OCI-LY3 (cell line): ENCODE measurements around the gene FDXR.

Experiments used
- H2AFZ ChIP-seq: fragments of 200-600, 300-600 bp; shearing (Covaris generic); 2 replicates; pipeline ENCODE4 v1.6.0; 2014; ENCODE audit warnings: antibody characterized with exemption, low read depth, low read length
- H3K27ac ChIP-seq: fragments of 200-600, 300-600 bp; sonication (generic); 2 replicates; pipeline ENCODE4 v1.5.1; 2014; ENCODE audit warnings: mild to moderate bottlenecking, low read length, moderate library complexity, mixed read lengths
- H3K27me3 ChIP-seq: fragments of 200-600, 300-600 bp; sonication (generic); 2 replicates; pipeline ENCODE4 v1.6.1; 2014; ENCODE audit warnings: low read depth, low read length, mixed read lengths
- H3K36me3 ChIP-seq: fragments of 200-600, 300-600 bp; sonication (generic); replicated peaks from 2 replicates; pipeline ENCODE3; 2014; ENCODE audit warnings: low read depth, low read length, mixed read lengths
- H3K4me1 ChIP-seq: fragments of 300-600, 200-600 bp; sonication (generic); 2 replicates; pipeline ENCODE4 v1.6.1; 2014; ENCODE audit warnings: low read length, mixed read lengths
- H3K4me2 ChIP-seq: fragments of 200-600, 300-600 bp; sonication (generic); 2 replicates; pipeline ENCODE4 v1.6.1; 2014; ENCODE audit warnings: low read length, mixed read lengths
- H3K4me3 ChIP-seq: fragments of 300-600, 200-600 bp; sonication (generic); 2 replicates; pipeline ENCODE4 v1.5.1; 2014; ENCODE audit warnings: antibody characterized with exemption, mild to moderate bottlenecking, low read length, moderate library complexity
- H3K79me2 ChIP-seq: fragments of 300-600, 200-600 bp; shearing (Covaris generic); 2 replicates; pipeline ENCODE4 v1.6.1; 2014; ENCODE audit warnings: mild to moderate bottlenecking, low read length, mixed read lengths
- H3K9ac ChIP-seq: fragments of 300-600, 200-600 bp; shearing (Covaris generic); 2 replicates; pipeline ENCODE4 v1.6.0; 2014; ENCODE audit warnings: mild to moderate bottlenecking, low read length, moderate library complexity
- H3K9me3 ChIP-seq: fragments of 200-600, 300-600 bp; shearing (Covaris generic); 2 replicates; pipeline ENCODE4 v1.6.1; 2014; ENCODE audit warnings: low read length, mixed read lengths; ENCODE audit not compliant: insufficient read depth
- H4K20me1 ChIP-seq: fragments of 200-600, 300-600 bp; sonication (generic); 2 replicates; pipeline ENCODE4 v1.6.1; 2016; ENCODE audit warnings: low read length, mixed read lengths; ENCODE audit not compliant: insufficient read depth
- CTCF ChIP-seq: fragments of 200-600, 300-600 bp; sonication (generic); IDR thresholded peaks from 2 replicates; pipeline ENCODE4 v1.5.1; 2014; ENCODE audit warnings: antibody characterized with exemption, low read length, low read depth
- EZH2phosphoT487 ChIP-seq: fragments of 200-600 bp; shearing (Covaris generic); IDR thresholded peaks from 2 replicates; pipeline ENCODE4 v1.6.1; 2018; ENCODE audit warnings: antibody characterized with exemption, mixed run types, low read depth

Gene FDXR

DNA sequence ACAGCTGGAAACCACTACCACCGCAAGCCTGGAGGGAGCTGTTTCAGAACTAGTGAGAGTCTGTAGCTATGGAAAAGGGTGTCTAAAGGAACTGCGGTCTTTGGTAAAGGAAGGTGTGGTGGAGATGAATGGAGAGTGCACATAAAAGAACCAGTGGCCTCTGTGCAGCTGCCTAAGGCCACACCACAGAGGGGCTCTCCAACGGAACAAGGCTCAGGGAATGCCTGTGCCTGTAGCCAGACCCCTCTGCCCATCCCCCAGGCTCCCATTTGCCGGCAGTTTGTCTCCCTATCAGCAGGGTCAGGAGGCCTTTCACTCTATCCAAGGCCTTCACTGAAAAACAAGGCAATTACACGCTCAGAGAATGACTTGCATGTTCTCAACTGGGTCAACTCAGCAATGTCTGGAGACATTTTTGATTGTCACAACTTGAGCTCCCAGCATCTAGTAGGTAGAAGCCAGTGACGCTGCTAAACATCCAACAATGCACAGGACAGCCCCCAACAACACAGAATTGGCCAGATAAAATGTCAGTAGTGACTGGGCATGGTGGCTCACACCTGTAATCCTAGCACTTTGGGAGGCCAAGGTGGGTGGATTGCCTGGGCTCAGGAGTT, 3.3 kb upstream of the FDXR start:
- no peak overlapping the region for H3K4me2 ChIP-seq
- H3K79me2 ChIP-seq: no peaks in the 10 kb centered on the region
- no peak overlapping the region for H2AFZ ChIP-seq

GRCh38 chr17:74875155-74875976, 2.6 kb upstream of the FDXR start:
- H3K79me2 ChIP-seq: no peaks in the 10 kb centered on the region
- TF ChIP-seq EZH2phosphoT487 (no peak), CTCF (no peak)
- peaks cover 21% of the 10 kb centered on the region; the same call in 1 of the 2 replicates for H3K4me1 ChIP-seq
- no peak overlapping the region for H3K4me2 ChIP-seq
- no peak overlapping the region for H3K9ac ChIP-seq
- no peaks in the 10 kb centered on the region for H4K20me1 ChIP-seq
- no peak overlapping the region for H2AFZ ChIP-seq
- no peaks in the 10 kb centered on the region for H3K27me3 ChIP-seq
- no peak overlapping the region for H3K27ac ChIP-seq
- H3K4me3 ChIP-seq: no peak overlapping the region
- no peaks in the 10 kb centered on the region for H3K9me3 ChIP-seq
- H3K36me3 ChIP-seq: no peaks in the 10 kb centered on the region

More for the DNA sequence above, 3.3 kb upstream of the FDXR start:
- H3K27ac ChIP-seq: no peak overlapping the region
- H3K36me3 ChIP-seq: no peaks in the 10 kb centered on the region
- no peak overlapping the region for H3K4me3 ChIP-seq
- no peak overlapping the region for H3K9ac ChIP-seq
- no peaks in the 10 kb centered on the region for H3K27me3 ChIP-seq
- TF ChIP-seq EZH2phosphoT487 (no peak), CTCF (no peak)
- H4K20me1 ChIP-seq: no peaks in the 10 kb centered on the region
- peaks cover 18% of the 10 kb centered on the region; the same call in 1 of the 2 replicates for H3K4me1 ChIP-seq
- H3K9me3 ChIP-seq: no peaks in the 10 kb centered on the region

DNA sequence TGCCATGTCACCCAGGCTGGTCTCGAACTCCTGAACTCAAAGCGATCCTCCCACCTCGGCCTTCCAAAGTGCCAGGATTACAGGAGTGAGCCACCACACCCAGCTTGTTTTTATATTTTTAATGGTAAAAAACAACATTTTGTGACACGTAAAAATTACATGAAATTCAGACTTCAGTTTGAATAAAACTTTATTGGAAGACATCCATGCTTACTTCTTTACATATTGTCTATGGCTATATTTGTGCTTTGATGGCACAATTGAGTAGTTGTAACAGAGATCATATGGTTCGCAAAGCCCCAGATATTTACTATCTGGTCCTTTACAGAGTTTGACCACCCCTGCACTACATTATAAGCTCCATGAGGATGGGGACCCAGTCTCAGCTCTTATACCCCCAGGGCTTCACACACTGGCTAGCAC, 1.8 kb upstream of the FDXR start:
- Histone ChIP-seq H3K36me3 (peaks cover 3% of the 10 kb centered on the region), H2AFZ (no peak overlapping the region), H3K4me2 (no peak overlapping the region), H3K9ac (no peak overlapping the region), H3K4me3 (no peak overlapping the region), H3K4me1 (peaks cover 21% of the 10 kb centered on the region; the same call in 1 of the 2 replicates), H4K20me1 (no peaks in the 10 kb centered on the region), H3K79me2 (no peaks in the 10 kb centered on the region), H3K27me3 (no peaks in the 10 kb centered on the region), H3K27ac (no peak overlapping the region), H3K9me3 (no peaks in the 10 kb centered on the region)
- TF ChIP-seq CTCF: no peak
- no peak for TF ChIP-seq EZH2phosphoT487

GRCh38 chr17:74873874-74874614, 1.2 kb upstream of the FDXR start:
- Histone ChIP-seq H3K4me3 (peak overlapping the region; percentile 94), H3K9me3 (no peaks in the 10 kb centered on the region), H3K27me3 (no peaks in the 10 kb centered on the region), H2AFZ (peak overlapping the region; percentile 66), H3K36me3 (peaks cover 3% of the 10 kb centered on the region), H3K4me2 (peak overlapping the region; percentile 90), H3K9ac (peak overlapping the region; percentile 90), H3K27ac (peak overlapping the region; percentile 69), H4K20me1 (no peaks in the 10 kb centered on the region), H3K79me2 (no peaks in the 10 kb centered on the region), H3K4me1 (peaks cover 21% of the 10 kb centered on the region; the same call in 1 of the 2 replicates)
- TF ChIP-seq CTCF: no peak
- no peak for TF ChIP-seq EZH2phosphoT487
